Dermis microvascular lymphatic vessel endothelial cell (primary cell): ENCODE data around the gene SNED1. TPM values are rescaled to one million over a fixed set of nuclear protein-coding genes. Genes with fewer than 3 reads are reported as not detected.

Experiments used
- total RNA-seq: library from RNA; depleted of rRNA; stranded (reverse); fragments of >200 nt; gene quantifications from 2 replicates; pipeline ENCODE4 v1.2.1, GENCODE V29; 2014

SNED1 gene
- total RNA-seq, 1 donor from 2014 or later: 8.6 TPM

Other genes with a start within 250 kb of the SNED1 start
- gene KIF1A, start 178.4 kb upstream of the SNED1 start, total RNA-seq: under 0.01 TPM in 2 replicates
- gene AGXT, start 129.8 kb upstream of the SNED1 start, total RNA-seq: not detected in 2 replicates
- gene MAB21L4, start 102.5 kb upstream of the SNED1 start, total RNA-seq: not detected in 2 replicates
- not detected in 2 replicates for gene CROCC2, start 92.3 kb upstream of the SNED1 start, total RNA-seq
- 28.2 and 33.1 TPM in 2 replicates for gene MTERF4, start 103.7 kb downstream of the SNED1 start, total RNA-seq
- gene PASK, start 150.9 kb downstream of the SNED1 start, total RNA-seq: 5.8 and 13.0 TPM in 2 replicates
- gene PPP1R7, start 151.8 kb downstream of the SNED1 start, total RNA-seq: 45.0 and 50.5 TPM in 2 replicates
- 1.0 and 2.7 TPM in 2 replicates for gene ANO7, start 190.1 kb downstream of the SNED1 start, total RNA-seq